NCI-H2171 (cell line): ENCODE data around the gene GALNT1.
A peak's percentile ranks its signal among the peaks of the same experiment; 100 is the strongest.
"Not testable (repeated sequence)": the region's sequence is repeated elsewhere in the genome, so short reads cannot be mapped to it uniquely, and the experiment has no call there.

Experiments
- DNase-seq: peaks from one replicate; lab custom pipeline; 2025; lab: John Stamatoyannopoulos, UW

GALNT1 gene

GRCh38 chr18:35581546-35581897 is at the start of gene GALNT1:
GALNT1 (plus strand) TSS chr18:35581740; CDS start chr18:35654663, 72,923 bp downstream.
- DNase-seq = no peak

- DNase-seq = no peak
These were observed 47.6 kb upstream of the GALNT1 start for GRCh38 chr18:35533916-35534405.

- DNase-seq = no peak
These were observed 46.2 kb upstream of the GALNT1 start for GRCh38 chr18:35535297-35535696.

GRCh38 chr18:35542356-35542755 is 39.2 kb upstream of the GALNT1 start:
- DNase-seq = no peak

- no peak for DNase-seq
These were observed 34.4 kb upstream of the GALNT1 start for GRCh38 chr18:35547008-35547605.

- no peak for DNase-seq
These were observed 32.0 kb upstream of the GALNT1 start for GRCh38 chr18:35549564-35549963.

- no peak for DNase-seq
These were observed 28.2 kb upstream of the GALNT1 start for GRCh38 chr18:35553300-35553699.

- not testable (repeated sequence) for DNase-seq
These were observed 26.0 kb upstream of the GALNT1 start for GRCh38 chr18:35555538-35555937.

- no peak for DNase-seq
These were observed 21.7 kb upstream of the GALNT1 start for GRCh38 chr18:35559867-35560266.

GRCh38 chr18:35564795-35565453 is 16.6 kb upstream of the GALNT1 start:
- no peak for DNase-seq

GRCh38 chr18:35566019-35566418 is 15.5 kb upstream of the GALNT1 start:
- DNase-seq = no peak

- no peak for DNase-seq
These were observed 11.4 kb upstream of the GALNT1 start for GRCh38 chr18:35570182-35570581.

GRCh38 chr18:35571138-35571537 is 10.4 kb upstream of the GALNT1 start:
- no peak for DNase-seq

GRCh38 chr18:35572644-35573043 is 8.9 kb upstream of the GALNT1 start:
- no peak for DNase-seq

- no peak for DNase-seq
These were observed 8.0 kb upstream of the GALNT1 start for GRCh38 chr18:35573531-35573930.

GRCh38 chr18:35576240-35576845 is 5.2 kb upstream of the GALNT1 start:
- DNase-seq = not testable (repeated sequence)

GRCh38 chr18:35577045-35577848 is 4.3 kb upstream of the GALNT1 start:
- no peak for DNase-seq

GRCh38 chr18:35578481-35578880 is 3.1 kb upstream of the GALNT1 start:
- DNase-seq = no peak

GRCh38 chr18:35578936-35579335 is 2.6 kb upstream of the GALNT1 start:
- DNase-seq = no peak

- DNase-seq = peak; percentile 61
These were observed 620 bp upstream of the GALNT1 start for GRCh38 chr18:35580701-35581539.

- no peak for DNase-seq
These were observed 530 bp downstream of the GALNT1 start for GRCh38 chr18:35581898-35582641.
